ENCODE results near the gene RASGRF1.

DNA sequence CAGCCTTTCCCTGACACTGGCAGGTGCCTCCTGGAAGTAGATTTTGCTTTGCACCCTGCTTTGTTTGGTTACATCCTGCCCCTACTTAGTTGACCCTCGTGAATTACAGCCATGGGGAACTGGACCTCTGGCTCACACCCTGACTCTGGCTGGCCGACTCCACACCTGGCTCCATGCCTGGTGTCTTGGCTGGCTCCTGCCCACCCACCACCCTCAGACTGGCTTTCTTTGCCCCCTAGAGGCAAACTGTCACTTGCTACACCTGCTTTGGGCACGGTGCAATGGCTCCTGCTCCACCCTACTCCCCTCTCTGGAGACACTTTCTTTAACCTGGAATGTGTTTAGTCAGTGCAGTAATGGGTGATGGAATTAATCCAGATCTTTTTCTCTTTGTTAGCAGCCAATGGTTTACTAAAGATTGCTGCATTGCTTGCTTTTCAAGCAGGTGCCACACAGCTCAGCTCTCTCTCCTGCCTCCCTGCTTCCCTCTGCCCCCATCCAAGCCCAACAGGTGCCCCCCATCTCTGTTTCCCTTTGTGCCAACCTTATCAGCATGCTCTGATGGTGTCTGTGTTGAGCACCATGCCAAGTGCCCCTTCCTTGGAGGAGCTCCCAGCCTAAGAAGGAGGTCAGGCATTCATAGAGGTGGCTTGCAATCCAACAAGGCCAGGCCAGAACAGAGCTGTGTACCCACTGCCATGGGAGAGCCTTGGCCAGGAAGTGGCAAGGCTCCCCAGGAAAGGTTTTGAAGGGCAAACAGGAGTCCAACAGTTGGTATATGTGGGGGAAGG lies 38.4 kb downstream of the RASGRF1 start:
- TF ChIP-seq, protein P1, sequence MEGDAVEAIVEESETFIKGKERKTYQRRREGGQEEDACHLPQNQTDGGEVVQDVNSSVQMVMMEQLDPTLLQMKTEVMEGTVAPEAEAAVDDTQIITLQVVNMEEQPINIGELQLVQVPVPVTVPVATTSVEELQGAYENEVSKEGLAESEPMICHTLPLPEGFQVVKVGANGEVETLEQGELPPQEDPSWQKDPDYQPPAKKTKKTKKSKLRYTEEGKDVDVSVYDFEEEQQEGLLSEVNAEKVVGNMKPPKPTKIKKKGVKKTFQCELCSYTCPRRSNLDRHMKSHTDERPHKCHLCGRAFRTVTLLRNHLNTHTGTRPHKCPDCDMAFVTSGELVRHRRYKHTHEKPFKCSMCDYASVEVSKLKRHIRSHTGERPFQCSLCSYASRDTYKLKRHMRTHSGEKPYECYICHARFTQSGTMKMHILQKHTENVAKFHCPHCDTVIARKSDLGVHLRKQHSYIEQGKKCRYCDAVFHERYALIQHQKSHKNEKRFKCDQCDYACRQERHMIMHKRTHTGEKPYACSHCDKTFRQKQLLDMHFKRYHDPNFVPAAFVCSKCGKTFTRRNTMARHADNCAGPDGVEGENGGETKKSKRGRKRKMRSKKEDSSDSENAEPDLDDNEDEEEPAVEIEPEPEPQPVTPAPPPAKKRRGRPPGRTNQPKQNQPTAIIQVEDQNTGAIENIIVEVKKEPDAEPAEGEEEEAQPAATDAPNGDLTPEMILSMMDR (IDR thresholded peaks at IDR 0.05) = no peak
- TF ChIP-seq POLR2AphosphoS5 (IDR thresholded peaks at IDR 0.05) = no peak
